Omental fat pad (tissue), 4 donors: ENCODE measurements around the gene TAS1R2. TPM values are rescaled to one million over a fixed set of nuclear protein-coding genes. Genes with fewer than 3 reads are reported as not detected.
A peak's percentile ranks its signal among the peaks of the same experiment; 100 is the strongest.

Experiments used
- ATAC-seq: fragments of 150-250 bp; one replicate; pipeline ENCODE4 v1.9.1; 2016; ENCODE audit warnings: mild to moderate bottlenecking, moderate library complexity; ENCODE audit not compliant: low FRiP score
- DNase-seq: peaks from one replicate; pipeline ENCODE4 v3.0.0-alpha.2; 2019; ENCODE audit warnings: low spot score
- CTCF ChIP-seq, 3 donors: fragments of 450-650 bp; IDR thresholded peaks; one replicate each; pipeline ENCODE4 v1.5.1; 2016 to 2017; ENCODE audit warnings: antibody characterized with exemption in 3 of 3, mild to moderate bottlenecking in 3 of 3, moderate library complexity in 2 of 3
- total RNA-seq, 4 donors: library from RNA; depleted of rRNA; stranded (reverse); fragments of >200 nt; gene quantifications; one replicate each; pipeline ENCODE4 v1.1.0, GENCODE V29; 2016

Gene TAS1R2
- total RNA-seq, 4 donors from 2014 or later = not detected

GRCh38 chr1:18883636-18884418, 24.4 kb upstream of the TAS1R2 start:
- ATAC-seq (no peak), DNase-seq (peak; percentile 73)
- TF ChIP-seq CTCF (IDR thresholded peaks at IDR 0.05) = peak in 1 of 3 donors; percentile 15

DNA sequence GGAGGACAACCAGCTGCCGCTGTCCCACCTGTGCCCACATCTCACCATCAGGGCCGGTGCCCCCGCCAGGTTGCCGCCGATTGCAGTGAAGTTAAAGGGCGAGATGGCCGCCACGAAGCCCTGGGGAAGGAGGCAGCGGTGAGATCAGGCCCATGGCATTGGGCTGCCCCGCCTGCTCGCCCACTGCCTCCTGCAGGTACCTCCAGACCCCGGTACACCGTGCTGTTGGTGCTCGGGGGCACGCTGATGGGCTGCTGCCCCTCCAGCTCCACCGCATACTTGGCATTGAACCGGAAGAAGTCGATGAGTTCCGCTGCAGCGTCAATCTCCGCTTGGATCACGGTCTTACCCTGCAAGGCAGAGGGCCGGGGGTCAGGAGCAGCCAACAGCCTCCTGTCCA, 23.6 kb upstream of the TAS1R2 start:
- no peak for TF ChIP-seq CTCF (IDR thresholded peaks at IDR 0.05)
- DNase-seq (no peak), ATAC-seq (no peak)

DNA sequence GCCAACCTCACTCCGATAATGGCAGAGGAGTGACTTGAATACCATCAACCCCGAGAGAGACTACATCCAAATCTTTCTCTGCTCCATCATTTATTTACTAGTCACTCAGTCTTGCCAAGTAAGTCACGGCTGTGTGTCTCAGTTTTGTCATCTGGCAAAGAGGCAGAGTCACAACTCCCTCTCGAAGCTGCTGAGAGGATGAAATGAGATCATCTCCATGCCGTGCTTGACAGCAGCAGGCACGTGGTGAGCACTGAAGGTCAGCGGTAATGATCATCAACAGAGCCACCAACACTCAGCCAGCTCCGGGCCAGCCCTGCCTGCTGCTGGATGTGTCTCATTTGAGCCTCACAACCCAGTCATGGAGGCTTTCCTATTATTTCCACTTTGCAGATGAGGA, 23.0 kb upstream of the TAS1R2 start:
- ATAC-seq (no peak), DNase-seq (no peak)
- TF ChIP-seq CTCF (IDR thresholded peaks at IDR 0.05) = no peak

DNA sequence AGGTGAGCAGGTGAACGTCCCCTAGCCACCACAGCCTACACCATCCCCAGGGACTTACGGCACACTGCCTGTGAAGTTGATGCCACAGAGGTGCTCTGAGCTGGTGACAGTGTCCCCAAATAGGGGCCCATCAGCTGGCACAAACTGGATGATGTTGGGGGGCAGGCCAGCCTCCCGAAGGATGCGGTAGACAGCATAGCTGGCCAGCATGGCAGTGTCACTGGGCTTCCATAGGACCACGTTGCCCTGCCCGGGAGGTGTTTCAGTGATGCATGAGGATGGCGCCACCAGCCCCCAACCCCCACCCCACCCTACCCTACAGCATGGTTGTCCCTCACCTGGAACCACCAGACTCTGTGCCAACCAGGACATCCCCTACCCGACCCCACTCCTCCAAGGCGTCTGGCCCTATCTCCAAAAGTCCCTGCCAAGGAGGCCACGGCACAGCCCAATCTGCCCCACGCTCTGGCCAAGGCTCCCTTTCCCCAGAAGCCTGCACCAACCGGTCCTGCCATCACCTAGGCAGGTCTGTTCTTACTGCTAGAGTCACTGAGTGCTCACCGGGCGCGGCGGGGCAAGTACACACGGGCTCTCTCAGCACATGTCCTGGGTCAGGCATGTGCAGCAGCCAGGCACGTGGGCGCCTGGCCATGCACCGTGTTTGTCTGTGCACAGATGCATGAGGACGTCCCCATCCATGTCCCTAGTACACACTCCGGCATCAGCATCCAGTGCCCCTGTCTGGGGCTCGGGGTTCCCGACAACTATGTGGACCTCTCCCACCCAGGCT, 22.4 kb upstream of the TAS1R2 start:
- DNase-seq = no peak
- TF ChIP-seq CTCF (IDR thresholded peaks at IDR 0.05) = no peak
- ATAC-seq = no peak

DNA sequence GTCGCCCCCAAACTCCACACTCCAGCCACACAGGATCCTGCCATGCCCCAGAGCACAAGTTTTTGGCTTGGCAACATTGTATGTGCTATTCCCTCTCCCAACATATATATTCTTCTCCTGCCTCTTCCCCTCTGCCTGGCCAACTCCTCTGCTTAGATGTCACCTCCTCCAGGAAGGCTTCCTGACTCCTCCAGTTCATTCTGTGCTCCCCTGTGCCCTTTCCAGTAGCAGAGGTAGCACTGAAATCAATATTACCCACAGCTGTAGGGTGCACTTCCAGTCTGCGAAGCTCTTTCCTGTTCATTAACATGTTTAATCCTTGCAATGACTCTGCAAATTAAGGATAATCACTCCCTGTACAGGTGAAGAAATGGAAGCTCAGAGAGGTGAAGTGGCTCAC, 21.7 kb upstream of the TAS1R2 start:
- no peak for TF ChIP-seq CTCF (IDR thresholded peaks at IDR 0.05)
- ATAC-seq (no peak), DNase-seq (no peak)

DNA sequence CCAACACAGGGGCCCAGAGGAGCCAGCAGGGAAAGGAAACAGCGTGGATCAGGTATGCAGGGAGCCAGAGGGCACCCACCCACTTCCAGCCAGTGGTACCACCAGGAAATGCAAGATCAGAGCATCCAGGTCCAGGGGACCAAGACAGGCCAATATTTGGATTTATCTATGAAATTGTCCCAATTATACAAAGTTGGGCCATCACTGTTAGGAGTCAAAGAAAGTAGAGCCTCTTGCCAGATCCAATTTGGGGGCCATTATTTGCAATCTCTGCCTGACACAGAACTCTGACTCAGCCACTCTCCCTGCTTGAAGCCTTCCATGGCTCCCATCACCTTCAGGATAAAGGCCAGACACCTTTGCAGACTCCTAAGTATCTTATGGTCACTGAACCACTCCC, 21.1 kb upstream of the TAS1R2 start:
- DNase-seq = no peak
- no peak for ATAC-seq
- TF ChIP-seq CTCF (IDR thresholded peaks at IDR 0.05) = no peak
